HCT116 (cell line): Measurements from ENCODE around the gene SND1. TPM values are rescaled to one million over a fixed set of nuclear protein-coding genes. Genes with fewer than 3 reads are reported as not detected.

Experiments
- ATAC-seq: fragments of 200-7000 bp; cut with Tn5 transposase; 2 replicates; pipeline ENCODE4 v1.9.1; 2020; ENCODE audit warnings: mild to moderate bottlenecking, moderate library complexity
- BruUV-seq: library from RNA; stranded (reverse); fragments of 400-500 nt; replicated peaks from 2 replicates; lab custom pipeline; 2021; lab: Mats Ljungman, UMichigan
- CTCF ChIA-PET: fragments of 300-600 bp; sonication (Branson Sonifier 250); formaldehyde crosslinking; loops from one replicate; lab custom pipeline; 2021; ENCODE audit warnings: antibody characterized with exemption; lab: Charles Lee
- POLR2A ChIA-PET: fragments of 300-600, 350-600 bp; sonication (Branson Sonifier 250); formaldehyde crosslinking; loops from one replicate; lab custom pipeline; 2021; ENCODE audit warnings: antibody characterized with exemption; lab: Charles Lee
- RAD21 ChIA-PET, 2 experiments: fragments of 300-600 bp; sonication (Branson Sonifier 250); formaldehyde crosslinking; loops; one replicate each; lab custom pipeline; 2023; ENCODE audit warnings: low total read pairs in 2 of 2; ENCODE audit not compliant: uncharacterized antibody in 2 of 2, unreplicated experiment in 2 of 2, low non-redundant PET in 1 of 2; lab: Charles Lee
- DNase-seq: peaks from one replicate; pipeline ENCODE4 v3.0.0-alpha.2; 2010; ENCODE audit warnings: low read depth, low spot score
- H2AFZ ChIP-seq: fragments of 200-600 bp; shearing (Covaris generic), sonication (generic); 2 replicates; pipeline ENCODE4 v1.6.1; 2017; ENCODE audit warnings: low read depth, mixed run types, mixed read lengths, antibody characterized with exemption, low read length; ENCODE audit not compliant: poor library complexity, severe bottlenecking
- H3K27ac ChIP-seq: 2 replicates; pipeline ENCODE4 v1.5.1; 2012; ENCODE audit warnings: low read depth, low read length
- H3K27me3 ChIP-seq: fragments of 200-600 bp; sonication (generic); 2 replicates; pipeline ENCODE4 v1.6.1; 2016; ENCODE audit warnings: mixed run types, low read length, mixed read lengths; ENCODE audit not compliant: insufficient read depth
- H3K36me3 ChIP-seq, 2 experiments: fragments of 200-500 bp in 1 of 2; fragments of 200-600 bp in 1 of 2; sonication (Bioruptor generic) in 1 of 2; sonication (generic) in 1 of 2; 2 replicates each; pipeline versions ENCODE4 v1.5.1 to v1.6.1; 2014 to 2016; ENCODE audit warnings: low read length in 2 of 2, inconsistent platforms in 1 of 2, mixed read lengths in 1 of 2, mixed run types in 1 of 2; ENCODE audit not compliant: insufficient read depth in 2 of 2, control insufficient read depth in 1 of 2
- H3K4me1 ChIP-seq, 2 experiments: fragments of 200-600 bp in 1 of 2; sonication (generic) in 1 of 2; 2 replicates each; pipeline versions ENCODE4 v1.5.1 to v1.6.1; 2012 to 2017; ENCODE audit warnings: low read length in 2 of 2, inconsistent platforms in 1 of 2, mild to moderate bottlenecking in 1 of 2, mixed read lengths in 1 of 2, mixed run types in 1 of 2, moderate library complexity in 1 of 2; ENCODE audit not compliant: insufficient read depth in 2 of 2, control insufficient read depth in 1 of 2
- H3K4me2 ChIP-seq: fragments of 200-600 bp; sonication (generic); 2 replicates; pipeline ENCODE4 v1.6.1; 2017; ENCODE audit warnings: mixed run types, low read length, mixed read lengths
- H3K4me3 ChIP-seq, 2 experiments: fragments of 200-600 bp in 1 of 2; sonication (generic) in 1 of 2; replicated peaks in 1 of 2; 2 replicates each; pipeline ENCODE4 v1.5.1; 2011 to 2016; ENCODE audit warnings: low read length in 2 of 2, control low read depth in 1 of 2, low read depth in 1 of 2, mild to moderate bottlenecking in 1 of 2, mixed read lengths in 1 of 2, mixed run types in 1 of 2
- H3K79me2 ChIP-seq: fragments of 200-600 bp; sonication (generic); 2 replicates; pipeline ENCODE4 v1.6.1; 2017; ENCODE audit warnings: mild to moderate bottlenecking, mixed run types, low read length, moderate library complexity, mixed read lengths; ENCODE audit not compliant: insufficient read depth
- H3K9ac ChIP-seq: fragments of 200-600 bp; sonication (generic); 2 replicates; pipeline ENCODE4 v1.6.1; 2016; ENCODE audit warnings: low read length, mixed read lengths
- H3K9me2 ChIP-seq: fragments of 200-600 bp; sonication (generic), shearing (Covaris generic); 2 replicates; pipeline ENCODE4 v1.6.1; 2017; ENCODE audit warnings: mixed run types, mild to moderate bottlenecking, moderate library complexity; ENCODE audit not compliant: insufficient read depth
- H3K9me3 ChIP-seq, 2 experiments: fragments of 200-500 bp in 1 of 2; fragments of 200-600 bp in 1 of 2; sonication (Bioruptor generic) in 1 of 2; sonication (generic) in 1 of 2; 2 replicates each; pipeline ENCODE4 v1.6.1; 2014 to 2017; ENCODE audit warnings: low read length in 2 of 2, mixed read lengths in 2 of 2, inconsistent platforms in 1 of 2, low read depth in 1 of 2, mild to moderate bottlenecking in 1 of 2, mixed run types in 1 of 2, moderate library complexity in 1 of 2; ENCODE audit not compliant: control insufficient read depth in 1 of 2, insufficient read depth in 1 of 2
- H4K20me1 ChIP-seq: fragments of 200-600 bp; sonication (generic), shearing (Covaris generic); 2 replicates; pipeline ENCODE4 v1.6.1; 2017; ENCODE audit warnings: mixed run types, mild to moderate bottlenecking, moderate library complexity; ENCODE audit not compliant: insufficient read depth
- EZH2 ChIP-seq: fragments of 200-600 bp; sonication (generic); IDR thresholded peaks from 2 replicates; pipeline ENCODE4 v1.6.1; 2017; ENCODE audit warnings: antibody characterized with exemption, mixed run types
- FOSL1 ChIP-seq: IDR thresholded peaks from 2 replicates; pipeline ENCODE4 v1.6.1; 2012; ENCODE audit warnings: low read depth
- POLR2AphosphoS5 ChIP-seq: IDR thresholded peaks from 2 replicates; pipeline ENCODE4 v1.6.1; 2011; ENCODE audit warnings: mild to moderate bottlenecking, low read depth, low read length, moderate library complexity
- RAD21 ChIP-seq: IDR thresholded peaks from 2 replicates; pipeline ENCODE4 v1.6.1; 2012; ENCODE audit warnings: low read depth, mild to moderate bottlenecking
- SIN3A ChIP-seq: IDR thresholded peaks from 2 replicates; pipeline ENCODE4 v1.6.1; 2012; ENCODE audit warnings: low read depth
- intact Hi-C: fragments of 100-400 bp; cut with micrococcal nuclease; formaldehyde crosslinking; loops from 2 replicates; pipeline ENCODE4 v1.10.0; 2022
- total RNA-seq: library from RNA; stranded (reverse); gene quantifications from one replicate; pipeline ENCODE4 v1.2.1, GENCODE V29; 2021; ENCODE audit not compliant: unreplicated experiment
- TF ChIP-seq, protein P1 (sequence below), 3 experiments: fragments of 200-600 bp in 1 of 3; sonication (generic) in 1 of 3; IDR thresholded peaks in 2 of 3; conservative IDR thresholded peaks in 1 of 3; 2 replicates each; pipeline ENCODE4 v1.5.1; 2012 to 2017; ENCODE audit warnings: low read depth in 2 of 3, low read length in 2 of 3, antibody characterized with exemption in 1 of 3, borderline replicate concordance in 1 of 3, control low read depth in 1 of 3, mild to moderate bottlenecking in 1 of 3, mixed read lengths in 1 of 3, mixed run types in 1 of 3, moderate library complexity in 1 of 3; ENCODE audit not compliant: insufficient read depth in 1 of 3
- TF ChIP-seq, protein P2 (sequence below): IDR thresholded peaks from 2 replicates; pipeline ENCODE4 v1.6.1; 2012; ENCODE audit warnings: low read depth

Gene SND1
- total RNA-seq, 1 experiment from 2014 or later, result 169 TPM

DNA sequence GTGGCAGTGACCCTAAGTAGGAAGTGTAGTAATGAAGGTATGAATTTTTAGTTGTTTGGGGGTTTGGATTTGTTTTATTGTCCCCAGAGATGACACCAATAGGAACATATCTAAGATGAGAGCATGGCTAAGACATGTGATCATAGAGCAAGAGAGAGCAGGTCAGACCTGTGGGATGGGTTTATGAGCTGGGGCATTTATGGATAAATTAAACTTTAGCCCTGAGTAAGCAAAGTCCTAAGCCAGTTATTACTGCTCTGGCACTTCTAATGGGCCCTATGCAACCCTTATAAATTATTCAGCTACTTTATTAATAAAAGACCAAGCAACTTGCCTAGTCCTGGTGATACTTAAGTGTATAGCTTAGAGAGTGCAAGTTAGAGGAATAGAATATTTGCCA is 294.1 kb downstream of the SND1 start:
- peaks cover 10% of the 10 kb centered on the region; the same call in 1 of the 2 replicates for H4K20me1 ChIP-seq
- H3K36me3 ChIP-seq, result 0 out of 4 replicates have a peak, but pooled peaks cover 0 to 2% of the 10 kb centered on the region in 2 experiments
- H3K4me1 ChIP-seq, result no peaks in the 10 kb centered on the region
- no peaks in the 10 kb centered on the region for H3K9me3 ChIP-seq
- no peaks in the 10 kb centered on the region for H3K27me3 ChIP-seq
- no TSS peak for BruUV-seq
- no peak overlapping the region for H3K9ac ChIP-seq
- ATAC-seq (no peak), DNase-seq (no peak)
- H3K4me2 ChIP-seq, result no peak overlapping the region
- H3K4me3 ChIP-seq, result no peak overlapping the region
- POLR2A ChIA-PET, result no interaction called here
- CTCF ChIA-PET, result no interaction called here
- no peak overlapping the region for H2AFZ ChIP-seq
- H3K27ac ChIP-seq, result no peak overlapping the region
- H3K79me2 ChIP-seq, result peaks cover 3% of the 10 kb centered on the region
- TF ChIP-seq, protein P1, sequence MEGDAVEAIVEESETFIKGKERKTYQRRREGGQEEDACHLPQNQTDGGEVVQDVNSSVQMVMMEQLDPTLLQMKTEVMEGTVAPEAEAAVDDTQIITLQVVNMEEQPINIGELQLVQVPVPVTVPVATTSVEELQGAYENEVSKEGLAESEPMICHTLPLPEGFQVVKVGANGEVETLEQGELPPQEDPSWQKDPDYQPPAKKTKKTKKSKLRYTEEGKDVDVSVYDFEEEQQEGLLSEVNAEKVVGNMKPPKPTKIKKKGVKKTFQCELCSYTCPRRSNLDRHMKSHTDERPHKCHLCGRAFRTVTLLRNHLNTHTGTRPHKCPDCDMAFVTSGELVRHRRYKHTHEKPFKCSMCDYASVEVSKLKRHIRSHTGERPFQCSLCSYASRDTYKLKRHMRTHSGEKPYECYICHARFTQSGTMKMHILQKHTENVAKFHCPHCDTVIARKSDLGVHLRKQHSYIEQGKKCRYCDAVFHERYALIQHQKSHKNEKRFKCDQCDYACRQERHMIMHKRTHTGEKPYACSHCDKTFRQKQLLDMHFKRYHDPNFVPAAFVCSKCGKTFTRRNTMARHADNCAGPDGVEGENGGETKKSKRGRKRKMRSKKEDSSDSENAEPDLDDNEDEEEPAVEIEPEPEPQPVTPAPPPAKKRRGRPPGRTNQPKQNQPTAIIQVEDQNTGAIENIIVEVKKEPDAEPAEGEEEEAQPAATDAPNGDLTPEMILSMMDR (IDR thresholded peaks at IDR 0.05 in 2 of 3, conservative IDR thresholded peaks at IDR 0.05 in 1 of 3; ENCODE audit: borderline replicate concordance in 1 of 3, insufficient read depth in 1 of 3, low read depth in 2 of 3, low read length in 2 of 3), result no peak
- TF ChIP-seq EZH2 (no peak), FOSL1 (no peak), SIN3A (no peak), RAD21 (no peak), POLR2AphosphoS5 (no peak)
- TF ChIP-seq, protein P2, sequence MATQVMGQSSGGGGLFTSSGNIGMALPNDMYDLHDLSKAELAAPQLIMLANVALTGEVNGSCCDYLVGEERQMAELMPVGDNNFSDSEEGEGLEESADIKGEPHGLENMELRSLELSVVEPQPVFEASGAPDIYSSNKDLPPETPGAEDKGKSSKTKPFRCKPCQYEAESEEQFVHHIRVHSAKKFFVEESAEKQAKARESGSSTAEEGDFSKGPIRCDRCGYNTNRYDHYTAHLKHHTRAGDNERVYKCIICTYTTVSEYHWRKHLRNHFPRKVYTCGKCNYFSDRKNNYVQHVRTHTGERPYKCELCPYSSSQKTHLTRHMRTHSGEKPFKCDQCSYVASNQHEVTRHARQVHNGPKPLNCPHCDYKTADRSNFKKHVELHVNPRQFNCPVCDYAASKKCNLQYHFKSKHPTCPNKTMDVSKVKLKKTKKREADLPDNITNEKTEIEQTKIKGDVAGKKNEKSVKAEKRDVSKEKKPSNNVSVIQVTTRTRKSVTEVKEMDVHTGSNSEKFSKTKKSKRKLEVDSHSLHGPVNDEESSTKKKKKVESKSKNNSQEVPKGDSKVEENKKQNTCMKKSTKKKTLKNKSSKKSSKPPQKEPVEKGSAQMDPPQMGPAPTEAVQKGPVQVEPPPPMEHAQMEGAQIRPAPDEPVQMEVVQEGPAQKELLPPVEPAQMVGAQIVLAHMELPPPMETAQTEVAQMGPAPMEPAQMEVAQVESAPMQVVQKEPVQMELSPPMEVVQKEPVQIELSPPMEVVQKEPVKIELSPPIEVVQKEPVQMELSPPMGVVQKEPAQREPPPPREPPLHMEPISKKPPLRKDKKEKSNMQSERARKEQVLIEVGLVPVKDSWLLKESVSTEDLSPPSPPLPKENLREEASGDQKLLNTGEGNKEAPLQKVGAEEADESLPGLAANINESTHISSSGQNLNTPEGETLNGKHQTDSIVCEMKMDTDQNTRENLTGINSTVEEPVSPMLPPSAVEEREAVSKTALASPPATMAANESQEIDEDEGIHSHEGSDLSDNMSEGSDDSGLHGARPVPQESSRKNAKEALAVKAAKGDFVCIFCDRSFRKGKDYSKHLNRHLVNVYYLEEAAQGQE, result no peak
- RAD21 ChIA-PET, result no interaction called here
- intact Hi-C loops, result no loop called here
- no peaks in the 10 kb centered on the region for H3K9me2 ChIP-seq
